Measurements from ENCODE around the gene AOAH.
A peak's percentile ranks its signal among the peaks of the same experiment; 100 is the strongest.

AOAH gene

DNA sequence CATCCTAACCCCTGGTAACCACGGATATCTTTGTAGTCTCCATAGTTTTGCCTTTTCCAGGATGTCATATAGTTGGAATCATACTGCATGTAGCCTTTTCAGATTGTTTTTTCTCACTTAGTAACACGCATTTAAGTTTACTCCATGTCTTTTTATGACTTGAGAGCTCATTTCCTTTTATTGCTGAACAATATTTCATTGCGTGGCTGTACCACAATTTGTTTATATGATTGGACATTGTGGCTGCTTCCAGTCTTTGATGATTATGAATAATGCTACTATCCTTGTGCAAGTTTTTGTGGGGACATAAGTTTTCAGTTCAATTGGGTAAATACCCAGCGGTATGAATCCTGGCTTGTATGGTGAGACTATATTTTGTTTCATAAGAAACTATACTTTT is 60.8 kb downstream of the AOAH start:
- no peak overlapping the region for H3K4me3 ChIP-seq (ENCODE audit: control insufficient read depth, low read depth, low read length)
- no peak for DNase-seq (ENCODE audit: low read depth)
- TF ChIP-seq, protein P1, sequence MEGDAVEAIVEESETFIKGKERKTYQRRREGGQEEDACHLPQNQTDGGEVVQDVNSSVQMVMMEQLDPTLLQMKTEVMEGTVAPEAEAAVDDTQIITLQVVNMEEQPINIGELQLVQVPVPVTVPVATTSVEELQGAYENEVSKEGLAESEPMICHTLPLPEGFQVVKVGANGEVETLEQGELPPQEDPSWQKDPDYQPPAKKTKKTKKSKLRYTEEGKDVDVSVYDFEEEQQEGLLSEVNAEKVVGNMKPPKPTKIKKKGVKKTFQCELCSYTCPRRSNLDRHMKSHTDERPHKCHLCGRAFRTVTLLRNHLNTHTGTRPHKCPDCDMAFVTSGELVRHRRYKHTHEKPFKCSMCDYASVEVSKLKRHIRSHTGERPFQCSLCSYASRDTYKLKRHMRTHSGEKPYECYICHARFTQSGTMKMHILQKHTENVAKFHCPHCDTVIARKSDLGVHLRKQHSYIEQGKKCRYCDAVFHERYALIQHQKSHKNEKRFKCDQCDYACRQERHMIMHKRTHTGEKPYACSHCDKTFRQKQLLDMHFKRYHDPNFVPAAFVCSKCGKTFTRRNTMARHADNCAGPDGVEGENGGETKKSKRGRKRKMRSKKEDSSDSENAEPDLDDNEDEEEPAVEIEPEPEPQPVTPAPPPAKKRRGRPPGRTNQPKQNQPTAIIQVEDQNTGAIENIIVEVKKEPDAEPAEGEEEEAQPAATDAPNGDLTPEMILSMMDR (conservative IDR thresholded peaks at IDR 0.05; ENCODE audit: control insufficient read depth, insufficient read depth, low read depth, low read length) = no peak

DNA sequence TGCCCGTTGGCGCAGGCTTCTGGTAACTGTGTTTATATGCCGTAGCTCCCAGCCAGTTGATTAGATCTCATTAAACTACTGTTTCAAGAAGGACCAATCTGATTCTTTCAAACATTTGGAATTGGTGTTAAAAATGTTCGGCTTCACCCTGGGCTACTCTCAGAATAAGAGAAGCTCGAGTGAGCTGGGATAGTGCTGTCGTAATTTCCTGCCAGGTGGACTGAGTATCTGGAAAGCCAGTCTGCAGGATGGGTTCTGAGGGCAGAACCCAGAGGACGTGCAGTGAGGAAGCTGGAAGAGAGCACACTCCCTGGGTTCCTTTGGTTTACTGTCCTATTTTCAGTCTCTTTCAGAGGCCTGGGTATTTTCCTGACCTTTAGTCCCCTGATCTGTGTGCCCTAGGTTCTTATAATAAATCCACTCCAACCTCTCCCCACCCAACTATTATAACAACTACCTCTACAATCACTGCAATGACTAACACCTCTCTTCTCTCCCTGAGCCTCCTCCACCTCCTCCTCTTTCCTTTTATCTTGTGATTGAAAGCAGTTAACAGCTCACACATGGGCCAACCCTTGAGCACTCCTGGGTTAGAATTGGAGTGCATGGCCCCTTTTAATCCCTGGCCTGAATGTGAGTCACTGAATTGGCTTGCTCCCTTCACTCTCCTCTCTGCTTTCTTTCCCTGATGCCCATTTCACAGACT is 63.0 kb downstream of the AOAH start:
- no peak overlapping the region for H3K4me3 ChIP-seq (ENCODE audit: control insufficient read depth, low read depth, low read length)
- TF ChIP-seq, protein P1 (conservative IDR thresholded peaks at IDR 0.05; ENCODE audit: control insufficient read depth, insufficient read depth, low read depth, low read length) = no peak
- DNase-seq (ENCODE audit: low read depth) = peak; percentile 63

DNA sequence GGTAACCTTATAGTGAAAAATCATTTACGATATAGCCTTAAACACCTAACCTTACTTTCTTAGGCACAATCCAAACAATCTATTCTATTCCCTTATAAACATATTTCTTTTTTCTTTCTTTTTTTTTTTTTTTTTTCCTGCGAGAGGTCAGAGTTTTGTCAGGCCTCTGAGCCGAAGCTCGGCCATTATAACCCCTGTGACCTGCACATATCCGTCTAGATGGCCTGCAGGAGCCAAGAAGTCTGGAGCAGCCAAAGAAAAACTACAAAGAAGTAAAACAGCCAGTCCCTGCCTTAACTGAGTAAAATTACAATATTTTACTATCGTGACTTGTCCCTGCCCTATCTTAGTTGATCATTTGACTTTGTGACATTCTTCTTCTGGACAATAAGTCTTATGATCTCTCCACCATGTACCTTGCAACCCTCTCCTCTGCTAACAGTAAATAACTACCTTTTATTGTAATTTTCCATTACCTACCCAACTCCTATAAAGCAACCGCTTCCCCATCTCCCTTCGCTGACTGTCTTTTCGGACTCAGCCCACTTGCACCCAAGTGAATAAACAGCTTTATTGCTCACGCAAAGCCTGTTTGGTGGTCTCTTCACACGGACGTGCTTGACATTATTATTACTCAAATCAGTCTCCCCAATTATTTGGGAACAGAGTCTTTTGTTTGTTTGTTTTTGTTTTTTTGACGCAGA is 64.5 kb downstream of the AOAH start:
- DNase-seq (ENCODE audit: low read depth) = no peak

DNA sequence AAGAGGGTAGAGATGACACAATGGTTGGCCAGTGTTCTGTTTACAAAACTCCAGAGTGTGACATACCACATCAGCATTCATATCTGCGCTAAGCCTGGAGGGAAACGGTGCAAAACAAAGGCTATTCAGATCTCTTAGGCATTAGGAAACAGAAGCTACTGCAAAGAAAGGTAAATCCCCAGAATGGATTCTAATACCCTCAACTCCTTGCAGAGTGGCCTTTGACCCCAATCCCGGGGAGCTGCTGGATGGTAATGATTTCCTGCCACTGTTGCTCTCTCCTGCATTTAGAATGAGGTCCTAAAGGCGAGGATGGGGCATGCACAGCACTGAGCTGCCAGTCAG is 65.2 kb downstream of the AOAH start:
- TF ChIP-seq, protein P1 (conservative IDR thresholded peaks at IDR 0.05; ENCODE audit: control insufficient read depth, insufficient read depth, low read depth, low read length) = no peak
- DNase-seq (ENCODE audit: low read depth) = peak; percentile 92
- H3K4me3 ChIP-seq (ENCODE audit: control insufficient read depth, low read depth, low read length) = no peak overlapping the region

More for the DNA sequence above, 64.5 kb downstream of the AOAH start:
- no peak overlapping the region for H3K4me3 ChIP-seq (ENCODE audit: control insufficient read depth, low read depth, low read length)
- TF ChIP-seq, protein P1 (conservative IDR thresholded peaks at IDR 0.05; ENCODE audit: control insufficient read depth, insufficient read depth, low read depth, low read length) = no peak

DNA sequence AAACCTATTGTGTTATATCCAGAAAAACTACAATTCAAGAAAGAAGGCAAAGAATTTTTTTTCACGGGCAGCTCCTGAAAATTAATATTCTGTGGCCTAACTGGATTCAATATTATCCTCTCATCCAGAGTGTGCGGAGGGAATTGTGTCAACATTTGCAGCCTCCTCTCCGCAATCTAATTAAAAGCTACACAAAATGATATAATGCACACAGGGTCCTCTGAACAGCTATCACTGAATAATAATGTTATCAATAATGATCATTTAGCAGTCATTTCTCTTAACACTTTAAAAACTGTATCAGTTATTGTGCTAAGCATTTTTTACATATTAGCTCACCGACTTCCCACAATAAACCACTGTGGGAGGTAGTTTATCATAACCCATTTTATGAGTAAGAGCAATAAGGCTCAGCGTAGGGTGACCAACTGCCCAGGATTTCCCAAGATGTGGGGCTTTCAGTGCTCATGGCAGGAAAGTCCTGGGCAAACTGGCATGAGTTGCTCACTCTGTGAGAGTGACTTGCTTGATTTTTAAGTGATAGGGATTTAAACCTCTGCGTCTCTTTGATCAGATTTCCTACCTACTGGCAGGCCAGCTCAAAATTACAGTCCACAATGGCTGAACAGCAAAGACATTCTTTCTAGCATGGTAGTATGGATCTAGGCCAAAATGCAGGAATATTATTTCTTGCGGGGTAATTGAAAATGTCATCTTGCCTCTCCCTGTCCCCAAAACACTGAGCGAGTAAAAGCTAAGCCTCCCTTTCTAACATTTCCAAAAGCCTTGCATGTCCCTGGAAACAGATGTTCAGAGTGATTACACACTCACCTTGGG is 65.7 kb downstream of the AOAH start:
- H3K4me3 ChIP-seq (ENCODE audit: control insufficient read depth, low read depth, low read length) = no peak overlapping the region
- DNase-seq (ENCODE audit: low read depth) = peak; percentile 92
- TF ChIP-seq, protein P1 (conservative IDR thresholded peaks at IDR 0.05; ENCODE audit: control insufficient read depth, insufficient read depth, low read depth, low read length) = no peak

DNA sequence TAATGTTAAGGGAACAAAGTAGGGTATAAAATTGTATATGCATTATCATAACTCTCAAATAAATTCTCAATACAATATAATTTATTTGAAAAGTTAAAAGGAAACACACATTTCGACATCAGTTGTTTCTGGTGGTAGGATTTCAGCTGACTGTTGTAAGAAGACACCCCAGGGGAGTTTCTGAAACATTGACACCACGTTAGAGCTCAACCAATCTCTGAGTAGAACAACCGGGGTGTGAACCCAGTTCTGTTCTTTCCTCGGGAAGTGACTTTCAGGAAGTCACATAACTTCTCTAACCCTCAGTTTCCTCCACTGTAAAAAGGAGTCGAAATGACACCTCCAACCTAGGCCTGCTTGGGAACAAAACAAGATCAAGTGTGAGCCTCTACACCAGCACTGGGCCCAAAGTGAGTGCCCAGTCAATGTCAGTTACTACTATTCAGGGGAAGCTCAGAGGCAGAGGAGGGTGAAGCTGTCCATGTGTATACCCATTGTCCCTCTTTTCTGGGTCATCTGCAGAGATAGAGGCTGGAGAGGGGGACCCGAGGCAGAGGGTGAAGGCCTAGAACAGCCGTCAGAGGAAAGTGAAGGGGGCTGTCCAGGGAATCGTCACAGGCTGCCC is 67.1 kb downstream of the AOAH start:
- TF ChIP-seq, protein P1 (conservative IDR thresholded peaks at IDR 0.05; ENCODE audit: control insufficient read depth, insufficient read depth, low read depth, low read length) = no peak
- no peak overlapping the region for H3K4me3 ChIP-seq (ENCODE audit: control insufficient read depth, low read depth, low read length)
- DNase-seq (ENCODE audit: low read depth) = peak; percentile 21

Measured in fibroblast of mammary gland (primary cell).